ENCODE measurements around the gene SLC15A4. TPM values are rescaled to one million over a fixed set of nuclear protein-coding genes. Genes with fewer than 3 reads are reported as not detected.

The SLC15A4 gene
- total RNA-seq, 2 experiments from 2014 or later = 26.4 to 26.8 TPM

- CTCF ChIA-PET = no interaction called here
- H3K4me3 Mint-ChIP-seq = no peak overlapping the region
- ATAC-seq (peak; percentile 71), DNase-seq (peak; percentile 36)
- H3K4me1 Mint-ChIP-seq (ENCODE audit: low read depth) = peaks cover 36% of the 10 kb centered on the region
- intact Hi-C loops (cut with micrococcal nuclease) = no loop called here
- H3K27me3 Mint-ChIP-seq = no peaks in the 10 kb centered on the region
- H3K36me3 Mint-ChIP-seq (ENCODE audit: low read depth) = peaks cover 42% of the 10 kb centered on the region
- no peaks in the 10 kb centered on the region for H3K9me3 Mint-ChIP-seq
- POLR2A ChIA-PET = interaction anchor here (0.6 kb wide), 2 partner anchors 21 to 812 kb away, joined by 3 read pairs; no protein-coding TSS in a partner anchor
- peak overlapping the region; percentile 83 for H3K27ac Mint-ChIP-seq
- no peak for TF ChIP-seq CTCF (IDR thresholded peaks at IDR 0.05)
Observed at GRCh38 chr12:128791395-128792322, 32.1 kb downstream of the SLC15A4 start.

GRCh38 chr12:128790653-128791373 is 32.9 kb downstream of the SLC15A4 start:
- peaks cover 30% of the 10 kb centered on the region for H3K4me1 Mint-ChIP-seq (ENCODE audit: low read depth)
- ChIA-PET CTCF (no interaction called here), POLR2A (interaction anchor here (0.6 kb wide), 1 partner anchor 20 kb away, joined by 3 read pairs; no protein-coding TSS in a partner anchor)
- intact Hi-C loops (cut with micrococcal nuclease) = no loop called here
- no peak for TF ChIP-seq CTCF (IDR thresholded peaks at IDR 0.05)
- H3K36me3 Mint-ChIP-seq (ENCODE audit: low read depth) = peaks cover 35% of the 10 kb centered on the region
- H3K27ac Mint-ChIP-seq = no peak overlapping the region
- H3K27me3 Mint-ChIP-seq = no peaks in the 10 kb centered on the region
- H3K4me3 Mint-ChIP-seq = no peak overlapping the region
- no peaks in the 10 kb centered on the region for H3K9me3 Mint-ChIP-seq
- DNase-seq (no peak), ATAC-seq (no peak)

GRCh38 chr12:128790221-128790620 is 33.5 kb downstream of the SLC15A4 start:
- no peak overlapping the region for H3K27ac Mint-ChIP-seq
- peaks cover 26% of the 10 kb centered on the region for H3K4me1 Mint-ChIP-seq (ENCODE audit: low read depth)
- peaks cover 30% of the 10 kb centered on the region for H3K36me3 Mint-ChIP-seq (ENCODE audit: low read depth)
- no peak for ATAC-seq
- H3K9me3 Mint-ChIP-seq = no peaks in the 10 kb centered on the region
- DNase-seq = no peak
- no peak for TF ChIP-seq CTCF (IDR thresholded peaks at IDR 0.05)
- ChIA-PET POLR2A (no interaction called here), CTCF (no interaction called here)
- no peaks in the 10 kb centered on the region for H3K27me3 Mint-ChIP-seq
- intact Hi-C loops (cut with micrococcal nuclease) = no loop called here
- H3K4me3 Mint-ChIP-seq = no peak overlapping the region

GRCh38 chr12:128789356-128789929 is 34.3 kb downstream of the SLC15A4 start:
- no peak for ATAC-seq
- intact Hi-C loops (cut with micrococcal nuclease) = no loop called here
- no peak overlapping the region for H3K27ac Mint-ChIP-seq
- POLR2A ChIA-PET = no interaction called here
- DNase-seq = no peak
- no peaks in the 10 kb centered on the region for H3K9me3 Mint-ChIP-seq
- no peaks in the 10 kb centered on the region for H3K27me3 Mint-ChIP-seq
- no peak for TF ChIP-seq CTCF (IDR thresholded peaks at IDR 0.05)
- H3K36me3 Mint-ChIP-seq (ENCODE audit: low read depth) = peaks cover 26% of the 10 kb centered on the region
- H3K4me1 Mint-ChIP-seq (ENCODE audit: low read depth) = peaks cover 18% of the 10 kb centered on the region
- CTCF ChIA-PET = interaction anchor here (1.1 kb wide), 1 partner anchor 8 kb away, joined by 4 read pairs; no protein-coding TSS in a partner anchor
- no peak overlapping the region for H3K4me3 Mint-ChIP-seq
